COLO668 (cell line): Measurements from ENCODE around the gene OR4C12.
A peak's percentile ranks its signal among the peaks of the same experiment; 100 is the strongest.
"Not testable (repeated sequence)": the region's sequence is repeated elsewhere in the genome, so short reads cannot be mapped to it uniquely, and the experiment has no call there.

ENCODE experiments used
- DNase-seq: peaks from one replicate; lab custom pipeline; 2025; ENCODE audit not compliant: unreplicated experiment; lab: John Stamatoyannopoulos, UW

OR4C12 gene

DNA sequence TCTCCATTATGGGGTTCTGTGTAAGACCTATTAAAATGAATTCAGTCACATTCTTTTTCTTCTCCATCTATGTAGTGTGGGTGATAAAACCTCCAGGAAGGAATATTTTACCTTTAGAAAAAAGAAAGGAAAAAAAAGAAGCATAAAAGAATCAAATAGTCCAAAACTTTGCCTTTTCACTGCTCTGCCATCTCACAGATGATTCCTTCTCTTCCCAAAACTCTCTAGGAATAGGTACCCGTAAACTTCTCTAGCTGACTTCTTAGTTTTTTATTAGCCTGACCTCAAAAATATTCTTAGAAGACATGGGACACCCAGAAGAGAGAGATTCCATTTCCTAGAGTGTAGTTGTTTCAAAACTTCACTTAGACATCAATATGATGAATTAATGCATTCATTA is at the start of gene OR4C12:
Gene OR4C12 (minus strand): TSS at position 101 of the 400 bp plus-strand sequence. CDS start 34 bp downstream, at position 67.
- not testable (repeated sequence) for DNase-seq

DNA sequence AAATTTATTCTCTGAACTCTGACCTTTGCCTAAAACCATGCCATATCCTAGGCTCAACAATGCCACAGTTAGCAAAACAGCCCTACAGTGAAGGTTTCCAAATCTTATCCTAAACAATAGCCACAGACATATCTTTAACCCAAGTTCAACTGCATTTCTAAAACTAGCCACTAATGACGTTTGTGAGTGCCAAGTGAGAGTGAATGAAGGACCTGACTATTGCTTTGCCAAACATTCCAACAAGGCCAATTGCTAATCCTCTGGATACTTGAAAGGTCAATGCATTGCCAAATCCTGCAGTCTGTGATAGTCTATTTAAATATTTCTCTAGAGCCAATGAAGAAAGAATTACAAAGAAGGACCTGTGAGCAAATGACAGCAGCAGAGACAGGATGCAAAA is 47.9 kb upstream of the OR4C12 start:
- no peak for DNase-seq

DNA sequence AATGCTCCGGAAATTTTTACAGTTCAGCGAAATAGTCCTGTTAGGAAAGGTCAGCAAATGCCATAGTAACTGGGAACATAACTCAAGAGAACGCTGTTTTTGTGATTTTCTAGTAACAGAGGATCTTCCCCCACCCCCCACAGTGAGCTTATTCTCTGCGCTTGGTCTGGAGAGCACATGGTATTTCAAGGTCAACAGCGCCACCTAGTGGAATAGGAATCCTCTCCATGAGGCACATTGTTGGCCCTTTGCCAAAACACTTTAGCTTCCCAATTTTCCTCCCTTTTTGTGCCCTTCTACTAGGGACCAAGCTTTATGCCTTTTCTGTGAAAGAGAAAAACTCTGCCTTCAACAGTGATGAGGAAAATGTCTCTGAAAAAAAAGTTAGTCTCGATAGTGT is 13.2 kb upstream of the OR4C12 start:
- peak; percentile 39 for DNase-seq

DNA sequence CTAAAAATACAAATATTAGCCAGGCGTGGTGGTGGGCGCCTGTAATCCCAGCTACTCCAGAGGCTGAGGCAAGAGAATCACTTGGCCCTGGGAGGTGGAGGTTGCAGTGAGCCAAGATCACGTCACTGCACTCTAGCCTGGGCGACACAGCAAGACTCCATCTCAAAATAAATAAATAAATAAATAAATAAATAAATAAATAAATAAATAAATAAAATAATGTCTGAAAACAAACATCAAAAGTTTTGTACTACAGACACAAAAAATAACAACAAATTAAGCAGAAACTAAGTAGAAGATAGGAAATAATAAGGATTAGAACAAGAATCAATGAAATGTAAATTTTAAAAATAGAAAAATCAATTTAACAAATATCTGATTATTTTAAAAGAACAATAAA is 8.9 kb downstream of the OR4C12 start:
- not testable (repeated sequence) for DNase-seq

DNA sequence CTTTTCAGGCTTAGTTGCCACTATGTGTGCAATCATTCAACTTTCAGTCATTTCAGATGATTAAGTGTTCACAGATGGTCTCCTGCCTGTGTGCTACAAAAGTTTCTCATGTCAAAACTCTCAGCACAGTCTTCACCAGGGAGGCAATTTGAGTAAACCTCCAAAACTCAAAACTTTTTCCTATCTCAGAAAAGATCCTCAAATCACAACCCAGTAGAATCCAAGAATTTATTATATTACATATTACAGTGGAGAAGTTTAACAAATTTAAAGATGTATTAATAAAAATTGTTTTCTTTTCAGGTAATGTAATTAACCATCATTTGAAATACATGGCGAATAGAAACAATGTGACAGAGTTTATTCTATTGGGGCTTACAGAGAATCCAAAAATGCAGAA is 30.2 kb downstream of the OR4C12 start, which contains the start of gene OR4C13:
Gene OR4C13 (plus strand): TSS at position 301 of the 400 bp plus-strand sequence. CDS start 32 bp downstream, at position 333.
- no peak for DNase-seq

DNA sequence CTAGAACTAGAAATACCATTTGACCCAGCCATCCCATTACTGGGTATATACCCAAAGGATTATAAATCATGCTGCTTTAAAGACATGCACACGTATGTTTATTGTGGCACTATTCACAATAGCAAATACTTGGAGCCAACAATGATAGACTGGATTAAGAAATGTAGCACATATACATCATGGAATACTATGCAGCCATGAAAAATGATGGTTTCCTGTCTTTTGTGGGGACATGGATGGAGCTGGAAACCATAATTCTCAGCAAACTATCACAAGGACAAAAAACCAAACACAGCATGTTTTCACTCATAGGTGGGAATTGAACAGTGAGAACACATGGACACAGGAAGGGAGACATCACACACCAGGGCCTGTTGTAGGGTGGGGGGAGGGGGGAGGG is 33.6 kb downstream of the OR4C12 start:
- not testable (repeated sequence) for DNase-seq
